K562 (cell line): ENCODE measurements around the gene PSMD4. TPM values are rescaled to one million over a fixed set of nuclear protein-coding genes. Genes with fewer than 3 reads are reported as not detected.

Source experiments
- CEBPG ChIP-seq, 3 experiments: fragments of 200-800 bp in 1 of 3; sonication (Bioruptor generic) in 1 of 3; sonication (generic) in 1 of 3; formaldehyde crosslinking in 1 of 3; IDR thresholded peaks in 2 of 3; conservative IDR thresholded peaks in 1 of 3; 2 replicates each; pipeline versions ENCODE4 v1.6.1 to v1.8.0; 2016 to 2022; ENCODE audit warnings: missing compliant biosample characterization in 2 of 3, missing genetic modification characterization in 2 of 3, mild to moderate bottlenecking in 1 of 3, missing genetic modification reagents in 1 of 3
- CREB3 ChIP-seq: fragments of 450-650 bp; conservative IDR thresholded peaks from 2 replicates; pipeline ENCODE4 v1.6.1; 2016; ENCODE audit warnings: missing genetic modification characterization, low read depth, mild to moderate bottlenecking, missing compliant biosample characterization, moderate library complexity
- E2F8 ChIP-seq: fragments of 450-650 bp; IDR thresholded peaks from 2 replicates; pipeline ENCODE4 v1.7.1; 2018; ENCODE audit warnings: mild to moderate bottlenecking, low read depth; ENCODE audit not compliant: partially characterized antibody
- JUNB ChIP-seq: fragments of 450-650 bp; formaldehyde crosslinking; conservative IDR thresholded peaks from 2 replicates; pipeline ENCODE4 v1.4.0; 2020; ENCODE audit warnings: mild to moderate bottlenecking
- L3MBTL2 ChIP-seq: fragments of 450-650 bp; IDR thresholded peaks from 2 replicates; pipeline ENCODE4 v1.6.1; 2016; ENCODE audit warnings: mild to moderate bottlenecking, moderate library complexity
- MTA1 ChIP-seq: fragments of 450-650 bp; IDR thresholded peaks from 2 replicates; pipeline ENCODE4 v1.6.1; 2017; ENCODE audit warnings: borderline replicate concordance
- NUFIP1 ChIP-seq: fragments of 450-650 bp; IDR thresholded peaks from 2 replicates; pipeline ENCODE4 v1.6.1; 2018; ENCODE audit not compliant: partially characterized antibody
- PPARD ChIP-seq: fragments of 250-450 bp; sonication (Bioruptor Pico); IDR thresholded peaks from 2 replicates; pipeline ENCODE4 v1.8.0; 2022; ENCODE audit warnings: inconsistent platforms, mild to moderate bottlenecking, moderate library complexity
- PYGO2 ChIP-seq: fragments of 450-650 bp; IDR thresholded peaks from 2 replicates; pipeline ENCODE4 v1.6.1; 2016; ENCODE audit warnings: mild to moderate bottlenecking, missing genetic modification characterization, moderate library complexity, missing compliant biosample characterization
- SFPQ ChIP-seq: fragments of 200-400 bp; formaldehyde crosslinking; IDR thresholded peaks from 2 replicates; pipeline ENCODE4 v1.6.1; 2017; ENCODE audit warnings: mild to moderate bottlenecking, low read depth, low read length, moderate library complexity
- SREBF2 ChIP-seq: sonication (generic); formaldehyde crosslinking; IDR thresholded peaks from 2 replicates; pipeline ENCODE4 v1.4.0; 2020; ENCODE audit warnings: mild to moderate bottlenecking, missing genetic modification reagents
- SRSF3 ChIP-seq: fragments of 200-400 bp; formaldehyde crosslinking; IDR thresholded peaks from 2 replicates; pipeline ENCODE4 v1.6.1; 2016; ENCODE audit warnings: mild to moderate bottlenecking, low read length, moderate library complexity; ENCODE audit not compliant: insufficient read depth
- TRIM28 ChIP-seq: fragments of 450-650 bp; IDR thresholded peaks from 2 replicates; pipeline ENCODE4 v1.6.1; 2017
- ZHX1 ChIP-seq: fragments of 150-350 bp; conservative IDR thresholded peaks from 2 replicates; pipeline ENCODE4 v1.6.1; 2014; ENCODE audit warnings: low read length
- ZNF280B ChIP-seq: fragments of 250-450 bp; sonication (Bioruptor Pico); IDR thresholded peaks from 2 replicates; pipeline ENCODE4 v1.5.1; 2021; ENCODE audit warnings: mild to moderate bottlenecking
- polyA plus RNA-seq, 8 experiments: library from polyadenylated mRNA; depleted of rRNA in 4 of 8; stranded (reverse) in 5 of 8; unstranded in 3 of 8; fragments of >200 nt; fragmentation: Nextera tagmentation in 2 of 8; fragmentation: Illumina TruSeq in 1 of 8; extraction: Ambion mirVana in 2 of 8; extraction: Trizol in 1 of 8; gene quantifications; 2 replicates each; pipeline versions ENCODE4 v1.2.1 to v1.2.3, GENCODE V29; 2011 to 2014; ENCODE audit warnings: inconsistent platforms in 1 of 8, missing spikeins in 1 of 8
- total RNA-seq, 7 experiments: library from RNA; depleted of rRNA in 6 of 7; stranded (reverse); fragments of >200 nt in 6 of 7; fragmentation: Illumina TruSeq in 2 of 7; extraction: Trizol in 2 of 7; gene quantifications; 2 replicates each; pipeline versions ENCODE4 v1.2.1 to v1.2.3, GENCODE V29; 2011 to 2021; ENCODE audit warnings: low replicate concordance in 1 of 7

Gene PSMD4
- total and polyA plus RNA-seq, 9 of the 15 experiments (the other 6 are each of a cell fraction or from before 2014, with no cell fraction given): 194 to 353 (median 295) TPM

GRCh38 chr1:151311589-151312331 is 57.2 kb downstream of the PSMD4 start (continued):
- peak; percentile 88; the same call in 1 of the 2 replicates for TF ChIP-seq CREB3
- TF ChIP-seq ZNF280B (CRISPR knock-in tag): no peak
- peak; percentile 39; the same call in 1 of the 2 replicates for TF ChIP-seq MTA1
- TF ChIP-seq E2F8: peak; percentile 70
- no peak for TF ChIP-seq SREBF2
- no peak for TF ChIP-seq PPARD (CRISPR knock-in tag)
- peak; percentile 100 for TF ChIP-seq CEBPG (CRISPR knock-in tag; IDR thresholded peaks at IDR 0.05)
- peak; percentile 98 to 99 for TF ChIP-seq CEBPG (tag; conservative IDR thresholded peaks at IDR 0.05 in 1 of 2, IDR thresholded peaks at IDR 0.05 in 1 of 2)
- no peak for TF ChIP-seq SRSF3
- TF ChIP-seq PYGO2 (tag): peak; percentile 61
- no peak for TF ChIP-seq ZHX1
- TF ChIP-seq SFPQ: no peak
- TF ChIP-seq L3MBTL2: peak; percentile 94
- 0 out of 2 replicates have a peak, but pooled peaks have one; percentile 27 for TF ChIP-seq TRIM28
- TF ChIP-seq NUFIP1: no peak
- TF ChIP-seq JUNB (CRISPR knock-in tag): peak; percentile 87
